GM19043 (cell line): Measurements from ENCODE around the gene GTF2F2.

ENCODE experiments used
- ATAC-seq: cut with Tn5 transposase; IDR thresholded peaks from one replicate; pipeline ENCODE4 v1.9.1; 2021; ENCODE audit warnings: low read depth; ENCODE audit not compliant: unreplicated experiment

GTF2F2 gene

DNA sequence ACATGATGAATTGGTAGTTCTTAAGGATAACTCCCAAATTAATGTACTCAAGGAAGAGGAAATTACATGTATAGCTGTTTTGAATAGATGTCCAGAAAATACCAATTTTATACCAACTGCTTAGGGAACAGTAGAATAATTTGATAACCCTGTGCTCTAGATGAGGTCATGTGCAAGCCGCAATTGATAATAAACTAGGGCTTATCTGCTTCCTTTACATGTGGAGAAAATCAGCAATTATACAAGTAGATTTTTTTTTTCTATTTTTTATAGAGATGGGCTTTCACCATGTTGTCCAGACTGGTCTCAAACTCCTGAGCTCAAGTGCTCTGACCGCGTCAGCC, 211.4 kb downstream of the GTF2F2 start:
- no peak for ATAC-seq

DNA sequence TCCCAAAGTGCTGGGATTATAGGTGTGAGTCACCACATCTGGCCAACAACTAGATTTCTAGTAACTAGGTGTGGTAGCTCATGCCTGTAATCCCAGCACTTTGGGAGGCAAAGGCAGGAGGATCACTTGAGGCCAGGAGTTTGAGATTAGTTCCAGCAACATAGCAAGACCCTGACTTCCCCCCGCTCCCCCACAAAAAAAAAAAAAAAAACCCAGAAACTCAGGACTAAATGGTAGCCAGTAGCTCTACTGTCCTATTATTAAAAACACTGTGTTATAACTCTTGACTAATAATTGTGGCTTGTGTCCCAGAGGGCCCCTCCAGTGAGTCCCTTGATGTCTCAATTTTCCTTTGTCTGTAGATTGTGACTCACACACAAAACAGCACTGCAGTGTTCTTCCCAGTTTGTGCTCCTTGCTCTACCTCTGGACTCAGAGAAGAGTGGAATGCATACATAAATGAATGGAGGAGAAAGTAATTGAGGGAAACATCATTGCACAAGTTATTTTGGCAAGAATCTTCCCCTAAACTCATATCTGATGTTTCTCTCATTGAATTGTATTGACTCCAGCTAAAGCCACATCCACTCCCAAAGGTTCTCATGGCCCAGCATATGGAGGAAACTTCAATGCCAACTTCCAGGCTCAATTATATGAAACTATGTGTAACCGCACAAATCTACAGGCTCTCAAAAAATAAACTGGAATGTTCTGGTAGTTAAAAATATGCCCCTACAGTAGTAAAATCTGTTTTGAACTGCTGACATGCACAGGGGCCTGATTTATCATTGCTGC, 211.9 kb downstream of the GTF2F2 start:
- ATAC-seq, result no peak

DNA sequence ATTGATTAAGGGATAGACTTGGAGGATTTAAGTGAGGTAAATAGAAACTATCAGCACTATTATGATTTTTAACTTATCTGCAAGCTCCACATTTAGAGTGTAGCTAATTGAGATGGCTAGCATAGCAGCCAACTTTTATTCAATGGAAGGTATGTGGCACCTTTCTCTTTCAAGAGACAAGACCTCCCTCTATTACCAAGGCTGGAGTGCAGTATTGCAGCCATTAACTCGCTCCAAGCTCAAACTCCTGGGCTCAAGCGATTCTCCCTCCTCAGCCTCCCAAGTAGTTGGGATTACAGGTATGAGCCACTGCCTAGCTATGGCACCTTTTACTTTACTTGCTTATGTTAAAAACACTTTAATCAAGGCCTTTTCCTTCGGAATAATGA, 212.5 kb downstream of the GTF2F2 start:
- no peak for ATAC-seq

DNA sequence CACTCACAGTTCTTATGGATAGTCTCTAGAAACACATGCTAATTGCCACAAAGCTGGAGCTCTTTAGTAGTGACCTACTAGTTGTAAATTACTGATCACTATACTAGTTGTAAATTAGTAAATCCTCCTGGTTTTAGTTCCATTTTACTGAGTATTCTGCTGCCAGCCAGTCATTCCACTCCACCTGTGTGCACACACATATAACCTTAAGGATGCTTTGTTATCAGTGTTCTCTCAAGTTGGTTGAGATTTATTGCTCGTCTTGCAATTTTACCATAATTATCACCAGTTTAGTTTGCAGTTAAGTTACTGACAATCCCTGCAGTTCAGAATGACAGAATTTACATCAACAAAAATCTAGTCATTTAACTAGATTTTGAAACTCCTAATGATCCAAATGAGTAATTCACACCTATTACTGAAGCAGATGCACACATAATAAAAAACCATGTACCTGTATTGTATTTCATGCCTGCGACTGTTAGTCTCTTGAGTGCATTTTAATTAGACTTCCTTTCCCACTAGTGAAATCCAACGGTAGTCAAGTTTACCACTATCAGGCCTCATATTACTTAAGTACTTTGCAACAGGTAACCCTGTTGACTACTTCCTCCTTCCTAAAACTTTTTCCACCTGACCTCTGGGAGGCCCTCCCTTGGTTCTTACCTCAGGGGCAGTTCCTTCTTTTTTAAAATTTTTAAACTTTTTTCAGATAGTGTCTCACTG, 213.1 kb downstream of the GTF2F2 start:
- no peak for ATAC-seq
